Measurements from ENCODE around the gene COL6A3.

Gene COL6A3

GRCh38 chr2:237407700-237408099 lies 6.3 kb downstream of the COL6A3 start:
- H3K27ac ChIP-seq: peak overlapping the region; percentile 54 to 75
- peak overlapping the region; percentile 54 for H3K4me3 ChIP-seq
- no peak for TF ChIP-seq CTCF (IDR thresholded peaks at IDR 0.05)
- no peak for DNase-seq (ENCODE audit: low spot score)

- no peak for TF ChIP-seq CTCF (IDR thresholded peaks at IDR 0.05)
- DNase-seq (ENCODE audit: low spot score): no peak
- H3K27ac ChIP-seq: no peak overlapping the region
These were observed 7.5 kb downstream of the COL6A3 start for GRCh38 chr2:237406371-237406895.

GRCh38 chr2:237405605-237406004 lies 8.4 kb downstream of the COL6A3 start:
- H3K27ac ChIP-seq: peak overlapping the region in 1 of 2 donors; percentile 13
- no peak for DNase-seq (ENCODE audit: low spot score)
- H3K4me3 ChIP-seq: no peak overlapping the region
- TF ChIP-seq CTCF (IDR thresholded peaks at IDR 0.05): no peak

More at GRCh38 chr2:237406371-237406895, 7.5 kb downstream of the COL6A3 start:
- H3K4me3 ChIP-seq: no peak overlapping the region

- no peak overlapping the region for H3K4me3 ChIP-seq
- no peak for TF ChIP-seq CTCF (IDR thresholded peaks at IDR 0.05)
- H3K27ac ChIP-seq: peak overlapping the region in 1 of 2 donors; percentile 13
- DNase-seq (ENCODE audit: low spot score): no peak
These were observed 8.9 kb downstream of the COL6A3 start for GRCh38 chr2:237405006-237405559.

- DNase-seq (ENCODE audit: low spot score): no peak
- TF ChIP-seq CTCF (IDR thresholded peaks at IDR 0.05): no peak
- Histone ChIP-seq H3K27ac (no peak overlapping the region), H3K4me3 (no peak overlapping the region)
These were observed 9.6 kb downstream of the COL6A3 start for GRCh38 chr2:237404413-237404812.

GRCh38 chr2:237403024-237403882 lies 10.7 kb downstream of the COL6A3 start:
- TF ChIP-seq CTCF (IDR thresholded peaks at IDR 0.05): no peak
- Histone ChIP-seq H3K27ac (peak overlapping the region in 1 of 2 donors; percentile 68), H3K4me3 (no peak overlapping the region)
- DNase-seq (ENCODE audit: low spot score): no peak

All from coronary artery (tissue), 2 donors.